PC-9 (cell line): ENCODE results near the gene PLEKHH3. TPM values are rescaled to one million over a fixed set of nuclear protein-coding genes. Genes with fewer than 3 reads are reported as not detected.
"Not testable (repeated sequence)": the region's sequence is repeated elsewhere in the genome, so short reads cannot be mapped to it uniquely, and the experiment has no call there.

ENCODE experiments used
- BruUV-seq: library from RNA; stranded (reverse); fragments of 400-500 nt; replicated peaks from 2 replicates; lab custom pipeline; 2021; lab: Mats Ljungman, UMichigan
- CTCF ChIA-PET: fragments of 300-600 bp; sonication (Branson Sonifier 250); formaldehyde crosslinking; loops from one replicate; lab custom pipeline; 2022; ENCODE audit warnings: antibody characterized with exemption; lab: Charles Lee
- POLR2A ChIA-PET: fragments of 300-600 bp; sonication (Branson Sonifier 250); formaldehyde crosslinking; loops from one replicate; lab custom pipeline; 2022; ENCODE audit warnings: antibody characterized with exemption; ENCODE audit not compliant: unreplicated experiment; lab: Charles Lee
- DNase-seq, 2 experiments: peaks; one replicate each; pipeline versions ENCODE4 v3.0.0 to v3.0.0-alpha.2; 2015 to 2022; ENCODE audit warnings: mixed read lengths in 1 of 2
- H2AFZ ChIP-seq: fragments of 200-600 bp; sonication (generic); 2 replicates; pipeline ENCODE4 v1.8.1; 2017; ENCODE audit warnings: antibody characterized with exemption
- H3F3A ChIP-seq: fragments of 200-600 bp; sonication (generic); 2 replicates; pipeline ENCODE4 v1.8.1; 2017; ENCODE audit warnings: antibody characterized with exemption, mild to moderate bottlenecking, low read depth; ENCODE audit not compliant: insufficient read depth
- H3K27ac ChIP-seq: fragments of 200-600 bp; sonication (generic); 2 replicates; pipeline ENCODE4 v1.6.1; 2016; ENCODE audit warnings: mixed run types
- H3K27me3 ChIP-seq: fragments of 200-600 bp; sonication (generic); 2 replicates; pipeline ENCODE4 v1.6.1; 2016; ENCODE audit warnings: low read depth, mixed run types; ENCODE audit not compliant: insufficient read depth
- H3K36me3 ChIP-seq: fragments of 200-600 bp; sonication (generic); 2 replicates; pipeline ENCODE4 v1.6.1; 2016; ENCODE audit warnings: low read depth, mixed run types
- H3K4me1 ChIP-seq: fragments of 200-600 bp; sonication (generic); replicated peaks from 2 replicates; pipeline ENCODE4 v1.6.1; 2016; ENCODE audit warnings: mixed run types; ENCODE audit not compliant: insufficient read depth
- H3K4me2 ChIP-seq: fragments of 200-600 bp; sonication (generic); 2 replicates; pipeline ENCODE4 v1.6.1; 2017; ENCODE audit warnings: mixed run types
- H3K4me3 ChIP-seq: fragments of 200-600 bp; sonication (generic); 2 replicates; pipeline ENCODE4 v1.6.1; 2016; ENCODE audit warnings: mixed run types
- H3K79me2 ChIP-seq: fragments of 200-600 bp; sonication (generic); 2 replicates; pipeline ENCODE4 v1.6.1; 2017; ENCODE audit warnings: low read depth, mixed run types
- H3K9me2 ChIP-seq: fragments of 200-600 bp; sonication (generic); 2 replicates; pipeline ENCODE4 v1.8.1; 2017; ENCODE audit warnings: mild to moderate bottlenecking; ENCODE audit not compliant: insufficient read depth
- H3K9me3 ChIP-seq: fragments of 200-600 bp; sonication (generic); 2 replicates; pipeline ENCODE4 v1.8.1; 2016; ENCODE audit warnings: low read depth; ENCODE audit not compliant: insufficient read depth
- H4K20me1 ChIP-seq: fragments of 200-600 bp; sonication (generic); 2 replicates; pipeline ENCODE4 v1.8.1; 2017; ENCODE audit not compliant: insufficient read depth
- CTCF ChIP-seq: fragments of 200-600 bp; sonication (generic); conservative IDR thresholded peaks from 2 replicates; pipeline ENCODE4 v1.6.1; 2017; ENCODE audit warnings: mixed run types, antibody characterized with exemption, mild to moderate bottlenecking, moderate library complexity
- EZH2 ChIP-seq: fragments of 200-600 bp; sonication (generic); IDR thresholded peaks from 2 replicates; pipeline ENCODE4 v1.8.0; 2017; ENCODE audit warnings: antibody characterized with exemption, low read depth
- intact Hi-C: fragments of 100-400 bp; cut with micrococcal nuclease; formaldehyde crosslinking; loops from one replicate; pipeline ENCODE4 v1.10.0; 2022; ENCODE audit not compliant: unreplicated experiment
- total RNA-seq: library from RNA; stranded (reverse); gene quantifications from 2 replicates; pipeline ENCODE4 v1.2.3, GENCODE V29; 2021

Gene PLEKHH3
- total RNA-seq, 1 experiment from 2014 or later, result 22.5 TPM

GRCh38 chr17:42623271-42623670 lies 53.5 kb downstream of the PLEKHH3 start:
- intact Hi-C loops, result loop anchor here (5.0 kb wide), 1 partner anchor 34 kb away; the partner anchor contains the start of gene TUBG2
- no peaks in the 10 kb centered on the region for H3K27me3 ChIP-seq
- no peaks in the 10 kb centered on the region for H3K36me3 ChIP-seq
- CTCF ChIA-PET, result interaction anchor here (0.6 kb wide), 1 partner anchor 193 kb away, joined by 3 read pairs; no protein-coding TSS in a partner anchor
- no peaks in the 10 kb centered on the region for H3K79me2 ChIP-seq
- no peaks in the 10 kb centered on the region for H3K9me3 ChIP-seq
- H4K20me1 ChIP-seq, result no peaks in the 10 kb centered on the region
- 0 out of 2 replicates have a peak overlapping the region, but pooled peaks have one; percentile 24 for H3K27ac ChIP-seq
- H3K4me3 ChIP-seq, result no peak overlapping the region
- no peak for DNase-seq
- BruUV-seq, result no TSS peak
- TF ChIP-seq EZH2, result no peak
- no peak for TF ChIP-seq CTCF
- peaks cover 29% of the 10 kb centered on the region for H3K4me1 ChIP-seq
- H3K4me2 ChIP-seq, result no peak overlapping the region
- POLR2A ChIA-PET, result interaction anchor here (0.6 kb wide), 1 partner anchor 289 kb away, joined by 13 read pairs; no protein-coding TSS in a partner anchor
- H3F3A ChIP-seq, result peaks cover 34% of the 10 kb centered on the region
- no peak overlapping the region for H2AFZ ChIP-seq
- H3K9me2 ChIP-seq, result no peaks in the 10 kb centered on the region

DNA sequence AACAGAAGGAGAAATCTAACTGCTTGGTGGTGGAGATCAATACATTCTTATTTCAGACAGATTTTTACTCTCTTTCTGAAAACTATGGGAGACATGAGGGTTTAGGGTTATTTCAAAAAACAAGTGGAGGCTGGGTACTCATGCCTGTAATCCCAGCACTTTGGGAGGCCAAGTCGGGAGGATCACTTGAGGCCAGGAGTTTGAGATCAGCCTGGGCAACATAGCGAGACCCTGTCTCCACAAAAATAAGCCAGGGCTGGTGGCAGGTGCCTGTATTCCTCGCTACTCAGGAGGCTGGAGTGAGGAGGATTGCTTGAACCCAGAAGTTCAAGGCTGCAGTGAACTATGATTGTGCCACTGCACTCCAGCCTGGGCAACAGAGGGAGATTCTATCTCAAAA lies 54.8 kb downstream of the PLEKHH3 start:
- H3K9me2 ChIP-seq, H3K27me3 ChIP-seq, H3K4me2 ChIP-seq, H3K27ac ChIP-seq, DNase-seq, POLR2A ChIA-PET, H2AFZ ChIP-seq, H3K4me3 ChIP-seq, H3K36me3 ChIP-seq, H3K79me2 ChIP-seq, H3K9me3 ChIP-seq, H4K20me1 ChIP-seq, BruUV-seq: not testable (repeated sequence)
- Histone ChIP-seq H3K4me1 (peaks cover 39% of the 10 kb centered on the region), H3F3A (peaks cover 47% of the 10 kb centered on the region)
- CTCF ChIA-PET, result interaction anchor here (0.6 kb wide), 1 partner anchor 47 kb away, joined by 3 read pairs; no protein-coding TSS in a partner anchor
- intact Hi-C loops, result loop anchor here (5.0 kb wide), 1 partner anchor 35 kb away; the partner anchor contains the start of gene TUBG2

- H3K79me2 ChIP-seq, result no peaks in the 10 kb centered on the region
- DNase-seq, result peak; percentile 79
- H3K4me1 ChIP-seq, result peaks cover 27% of the 10 kb centered on the region
- BruUV-seq, result no TSS peak
- H3K36me3 ChIP-seq, result no peaks in the 10 kb centered on the region
- peaks cover 43% of the 10 kb centered on the region for H3F3A ChIP-seq
- peak overlapping the region; percentile 48 for H3K4me2 ChIP-seq
- 0 out of 2 replicates have a peak overlapping the region, but pooled peaks have one; percentile 24 for H3K27ac ChIP-seq
- H4K20me1 ChIP-seq, result no peaks in the 10 kb centered on the region; the same call in 1 of the 2 replicates
- no peak overlapping the region for H3K4me3 ChIP-seq
- no peak overlapping the region for H2AFZ ChIP-seq
- no peaks in the 10 kb centered on the region for H3K27me3 ChIP-seq
- ChIA-PET CTCF (interaction anchor here (0.6 to 1.8 kb wide), 8 partner anchors 28 to 831 kb away, joined by 3 to 8 read pairs (median 4); partner anchors contain the start of genes PLEKHH3 and PSMC3IP), POLR2A (interaction anchor here (0.5 to 1.3 kb wide), 7 partner anchors 9 to 1743 kb away, joined by 3 to 19 read pairs (median 6); partner anchors contain the start of genes ODAD4, RETREG3 and TUBG1)
- peak; percentile 59; the same call in 1 of the 2 replicates for TF ChIP-seq CTCF
- TF ChIP-seq EZH2, result no peak
- H3K9me3 ChIP-seq, result no peaks in the 10 kb centered on the region
- intact Hi-C loops, result loop anchor here (1.0 to 2.0 kb wide), 2 partner anchors 48 to 61 kb away; no protein-coding TSS in a partner anchor
- H3K9me2 ChIP-seq, result no peaks in the 10 kb centered on the region
Measured at GRCh38 chr17:42618442-42619150, 58.2 kb downstream of the PLEKHH3 start.
